ENCODE measurements around the gene GSTT2. TPM values are rescaled to one million over a fixed set of nuclear protein-coding genes. Genes with fewer than 3 reads are reported as not detected.
"Not testable (repeated sequence)": the region's sequence is repeated elsewhere in the genome, so short reads cannot be mapped to it uniquely, and the experiment has no call there.

The GSTT2 gene
- polyA plus RNA-seq, 3 donors, result 0.28 to 2.7 TPM; not detected in 1

- H3K27ac ChIP-seq (ENCODE audit: low read depth, low read length), result no peak overlapping the region
- WGBS, 3 donors, result 40 to 70% (median 66%) methylated on average over 6 of the region's 6 CpGs
These were observed 9.0 kb upstream of the GSTT2 start for GRCh38 chr22:23970816-23971486.

DNA sequence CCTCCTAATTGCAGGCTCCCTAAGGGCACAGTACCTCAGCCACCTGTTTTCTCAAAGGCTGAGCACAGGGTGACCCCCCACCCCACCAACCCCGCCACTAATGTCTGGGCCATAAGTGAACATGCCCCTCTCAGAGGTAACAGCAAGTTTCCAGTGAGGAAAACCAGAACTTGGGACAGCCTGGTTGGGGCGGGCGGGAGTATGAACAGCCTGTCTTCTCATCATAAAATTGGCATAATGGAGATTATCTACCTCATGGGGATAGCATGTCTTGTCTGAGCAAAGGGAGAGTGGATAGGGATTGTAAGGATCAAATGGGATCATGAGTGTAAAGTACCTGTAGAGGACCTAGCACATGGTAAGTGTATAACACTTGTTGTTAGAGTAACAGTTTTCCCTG, 8.0 kb upstream of the GSTT2 start:
- not testable (repeated sequence) for H3K27ac ChIP-seq (ENCODE audit: low read depth, low read length)
- 78 to 92% (median 86%) methylated on average over 3 of the region's 3 CpGs for WGBS, 3 donors

- H3K27ac ChIP-seq (ENCODE audit: low read depth, low read length), result not testable (repeated sequence)
- no CpG with 5 or more reads among the region's 29 CpGs for WGBS, 3 donors
These were observed 5.6 kb upstream of the GSTT2 start, which contains the start of gene DDT for GRCh38 chr22:23974345-23974744. Gene DDT (minus strand): TSS chr22:23974441. CDS start chr22:23974414, 27 bp downstream.

GRCh38 chr22:23974836-23975352, 5.0 kb upstream of the GSTT2 start:
- not testable (repeated sequence) for H3K27ac ChIP-seq (ENCODE audit: low read depth, low read length)
- 21 to 31% (median 22%) methylated on average over 6 to 8 of the region's 27 CpGs for WGBS, 3 donors

DNA sequence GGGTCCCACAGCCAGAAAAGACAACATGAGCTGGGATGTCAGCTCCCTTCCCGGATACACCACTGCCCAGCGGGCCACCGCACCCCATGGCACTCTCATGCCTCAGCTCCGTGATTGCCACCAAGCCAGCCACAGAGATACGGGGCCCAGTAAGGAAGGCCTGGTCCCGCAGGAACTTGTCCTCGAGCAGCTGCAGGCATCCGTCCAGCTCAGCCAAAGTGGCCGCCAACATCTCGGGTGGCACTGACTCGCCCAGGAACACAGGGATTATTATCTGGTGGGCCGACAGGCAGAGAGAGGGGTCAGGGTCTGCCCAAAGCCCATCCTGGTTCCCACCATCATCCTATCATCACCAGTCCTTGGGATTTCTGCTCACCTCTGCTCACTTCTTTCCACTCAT, 2.6 kb upstream of the GSTT2 start:
- WGBS, 3 donors, result 79 to 91% (median 89%) methylated on average over 4 to 7 of the region's 12 CpGs
- H3K27ac ChIP-seq (ENCODE audit: low read depth, low read length), result not testable (repeated sequence)

GRCh38 chr22:23980567-23980966, 633 bp downstream of the GSTT2 start:
- H3K27ac ChIP-seq (ENCODE audit: low read depth, low read length), result not testable (repeated sequence)
- 32 to 53% (median 48%) methylated on average over 4 to 5 of the region's 7 CpGs for WGBS, 3 donors

GRCh38 chr22:23984430-23984829, 4.5 kb downstream of the GSTT2 start:
- WGBS, 3 donors, result 41 to 42% methylated on average over 6 of the region's 6 CpGs; no CpG with 5 or more reads in 1 of the 3 donors
- H3K27ac ChIP-seq (ENCODE audit: low read depth, low read length), result no peak overlapping the region

DNA sequence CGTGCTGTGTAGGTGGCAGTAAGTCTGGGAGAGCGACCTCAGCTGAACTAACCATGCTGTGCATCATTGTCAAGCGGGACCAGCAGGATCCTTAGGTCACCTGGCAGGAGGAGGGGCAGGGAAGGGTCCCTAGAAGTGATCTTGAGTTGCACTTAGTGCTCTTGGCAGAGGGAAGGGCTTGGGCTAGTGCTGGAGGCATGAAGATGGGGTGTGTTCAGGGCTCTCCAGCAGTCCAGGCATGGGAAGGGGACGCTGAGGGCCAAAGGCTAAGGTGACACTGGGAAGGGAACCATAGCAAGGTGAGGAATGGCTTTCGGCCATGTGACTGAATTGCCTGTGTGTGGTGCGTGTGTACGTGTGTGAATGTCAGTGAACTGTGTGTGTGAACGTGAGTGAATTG, 6.2 kb downstream of the GSTT2 start:
- not testable (repeated sequence) for H3K27ac ChIP-seq (ENCODE audit: low read depth, low read length)
- 83 to 84% methylated on average over 8 of the region's 8 CpGs; no CpG with 5 or more reads in 1 of the 3 donors for WGBS, 3 donors

GRCh38 chr22:23986538-23987178, 6.7 kb downstream of the GSTT2 start:
- H3K27ac ChIP-seq (ENCODE audit: low read depth, low read length), result not testable (repeated sequence)
- 75 to 84% methylated on average over 4 of the region's 4 CpGs; no CpG with 5 or more reads in 1 of the 3 donors for WGBS, 3 donors

- not testable (repeated sequence) for H3K27ac ChIP-seq (ENCODE audit: low read depth, low read length)
- 65 to 95% (median 82%) methylated on average over 1 to 2 of the region's 3 CpGs for WGBS, 3 donors
These were observed 9.8 kb downstream of the GSTT2 start for GRCh38 chr22:23989583-23990244.

- WGBS, 3 donors, result 71 to 79% (median 76%) methylated on average over 2 of the region's 2 CpGs
- H3K27ac ChIP-seq (ENCODE audit: low read depth, low read length), result not testable (repeated sequence)
These were observed 13.1 kb downstream of the GSTT2 start for GRCh38 chr22:23993080-23993479.

DNA sequence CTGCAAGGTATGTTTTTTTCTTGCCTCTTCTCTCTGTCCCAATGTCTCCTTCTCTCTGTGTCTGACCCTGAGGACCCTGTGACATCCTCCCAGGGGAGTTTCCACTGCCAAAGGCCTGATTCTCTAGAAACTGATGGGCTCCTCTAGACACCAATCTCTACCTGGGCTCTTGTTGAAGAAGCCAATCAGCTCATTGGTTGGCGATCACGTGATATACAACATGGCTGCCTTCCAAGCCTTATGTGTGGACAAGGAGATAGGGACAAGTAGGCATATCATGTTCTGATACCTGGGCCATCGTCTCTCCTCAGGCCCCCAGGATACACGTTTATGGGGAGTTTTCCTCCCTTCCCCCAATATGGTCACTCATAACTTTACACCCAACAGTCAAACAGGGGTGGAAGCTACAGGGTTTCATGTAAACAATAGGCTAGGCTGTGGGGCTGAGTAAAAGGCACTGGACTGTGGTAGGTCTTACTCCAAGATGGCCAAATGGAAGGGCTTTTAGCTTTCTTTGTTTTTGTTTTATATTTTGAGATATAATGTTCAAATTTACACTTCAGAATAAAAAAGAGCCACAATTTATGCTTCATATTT, 13.7 kb downstream of the GSTT2 start:
- H3K27ac ChIP-seq (ENCODE audit: low read depth, low read length), result not testable (repeated sequence)
- WGBS, 3 donors, result 50 to 64% (median 56%) methylated on average over 4 of the region's 4 CpGs

GRCh38 chr22:23997092-23997491, 17.2 kb downstream of the GSTT2 start:
- H3K27ac ChIP-seq (ENCODE audit: low read depth, low read length), result no peak overlapping the region
- WGBS, 3 donors, result 61 to 86% (median 85%) methylated on average over 3 of the region's 3 CpGs

- not testable (repeated sequence) for H3K27ac ChIP-seq (ENCODE audit: low read depth, low read length)
- WGBS, 3 donors, result 76 to 92% (median 80%) methylated on average over 7 of the region's 7 CpGs
These were observed 19.8 kb downstream of the GSTT2 start for GRCh38 chr22:23999779-24000178.

DNA sequence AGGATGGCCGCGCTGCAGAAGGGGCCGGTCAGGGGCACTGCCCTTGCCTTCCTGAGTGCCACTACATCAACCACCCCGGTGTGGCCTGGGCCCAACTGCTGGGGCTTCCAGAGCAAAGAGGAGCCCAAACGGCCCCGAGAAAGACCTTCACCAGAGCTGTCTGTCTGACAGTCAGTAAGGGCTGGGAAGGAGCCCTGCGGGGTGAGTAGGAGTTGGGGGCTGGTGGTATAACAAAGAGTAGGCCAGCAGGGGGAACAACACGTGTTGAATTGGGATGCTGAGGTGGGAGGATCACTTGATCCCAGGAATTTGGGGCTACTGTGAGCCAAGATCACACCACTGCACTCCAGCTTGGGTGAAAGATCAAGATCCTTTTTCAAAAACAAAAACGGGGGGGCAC, 21.4 kb downstream of the GSTT2 start:
- whole genome bisulfite sequencing, 3 donors, result 79 to 85% (median 84%) methylated on average over 6 to 9 of the region's 9 CpGs

GRCh38 chr22:24002272-24002671, 22.3 kb downstream of the GSTT2 start:
- H3K27ac ChIP-seq (ENCODE audit: low read depth, low read length), result no peak overlapping the region
- WGBS, 3 donors, result 65 to 88% (median 88%) methylated on average over 9 to 10 of the region's 10 CpGs

More for the DNA sequence above, 21.4 kb downstream of the GSTT2 start:
- H3K27ac ChIP-seq (ENCODE audit: low read depth, low read length), result no peak overlapping the region

DNA sequence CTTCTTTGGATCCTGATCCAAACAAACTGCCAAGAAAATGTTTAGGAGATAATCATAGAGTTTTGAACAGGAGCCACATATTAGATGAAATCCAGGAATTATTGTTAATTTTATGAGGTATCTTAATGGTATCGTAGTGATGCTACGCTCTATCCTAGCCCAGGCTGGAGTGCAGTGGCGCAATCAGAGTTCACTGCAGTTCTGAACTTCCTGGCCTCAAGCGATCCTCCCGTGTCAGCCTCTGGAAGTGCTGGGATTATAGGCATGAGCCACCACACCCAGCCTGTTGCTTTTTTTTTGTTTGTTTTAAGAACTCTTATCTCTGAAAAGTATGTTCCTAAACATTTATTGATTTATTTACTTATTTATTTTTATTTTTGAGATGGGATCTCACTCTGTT, 22.9 kb downstream of the GSTT2 start:
- no peak overlapping the region for H3K27ac ChIP-seq (ENCODE audit: low read depth, low read length)
- 61 to 83% (median 63%) methylated on average over 5 of the region's 5 CpGs for WGBS, 3 donors

DNA sequence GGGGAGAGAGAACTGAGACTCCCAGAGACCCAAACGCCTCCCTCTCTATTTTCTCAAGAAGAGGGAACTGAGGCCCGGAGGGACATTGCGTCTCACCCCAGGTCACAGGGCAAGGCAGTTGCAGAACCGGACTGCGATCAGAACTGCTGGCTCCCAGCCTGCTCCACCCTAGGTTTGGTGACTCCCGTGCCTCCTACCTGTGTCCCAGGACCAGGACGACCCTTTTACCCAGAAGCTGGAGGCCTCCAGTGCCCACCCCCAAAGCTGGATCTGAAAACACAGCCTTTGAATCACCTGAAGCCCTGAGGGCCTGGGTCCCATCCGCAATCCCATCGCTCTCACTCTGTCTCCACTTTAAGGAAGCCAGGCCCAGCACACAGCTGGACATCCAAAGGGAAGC, 24.0 kb downstream of the GSTT2 start:
- 80 to 83% (median 81%) methylated on average over 9 of the region's 9 CpGs for WGBS, 3 donors
- no peak overlapping the region for H3K27ac ChIP-seq (ENCODE audit: low read depth, low read length)

DNA sequence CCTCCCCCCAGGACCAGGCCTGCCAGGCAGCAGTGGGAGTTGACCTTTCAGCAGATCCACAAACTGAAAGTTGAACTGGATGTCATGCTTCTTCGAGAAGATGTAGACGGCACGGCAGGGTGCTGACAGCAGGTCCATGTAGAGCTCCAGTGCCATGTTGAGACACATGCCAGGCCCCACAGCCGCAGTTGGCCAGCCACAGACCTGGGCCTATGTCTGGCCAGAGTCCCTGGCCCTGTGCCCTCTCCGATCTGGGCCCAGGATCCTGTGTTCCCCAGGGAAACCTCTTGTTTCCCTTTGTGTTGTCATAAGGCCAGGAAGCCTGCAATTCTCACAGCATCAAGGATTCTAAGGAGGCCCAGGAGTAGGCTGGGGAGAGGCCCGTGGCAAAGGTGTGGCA, 25.3 kb downstream of the GSTT2 start, which contains the start of gene GSTT4:
Gene GSTT4, minus strand, starts transcription at position 253 of the 400 bp plus-strand sequence. Its CDS starts 97 bp downstream, at position 156.
- 70 to 71% (median 71%) methylated on average over 6 of the region's 6 CpGs for WGBS, 3 donors
- no peak within 1 kb of the TSS for H3K27ac ChIP-seq (ENCODE audit: low read depth, low read length)
